Tibial nerve (tissue), 4 donors: ENCODE measurements around the gene TMF1. TPM values are rescaled to one million over a fixed set of nuclear protein-coding genes. Genes with fewer than 3 reads are reported as not detected.

Experiments
- DNase-seq, 2 donors: peaks; one replicate each; pipeline ENCODE4 v3.0.0-alpha.2; 2019; ENCODE audit warnings: low spot score in 2 of 2
- H3K27ac ChIP-seq, 4 donors: fragments of 200-600 bp; sonication (generic) in 3 of 4; one replicate each; pipeline ENCODE4 v1.5.1; 2017 to 2019; ENCODE audit warnings: mild to moderate bottlenecking in 1 of 4
- H3K27me3 ChIP-seq, 2 donors: fragments of 200-600 bp; sonication (generic) in 1 of 2; one replicate each; pipeline versions ENCODE4 v1.5.1 to v1.6.0; 2017 to 2019
- H3K36me3 ChIP-seq, 3 donors: fragments of 200-600 bp; sonication (generic); one replicate each; pipeline ENCODE4 v1.5.1; 2018 to 2019
- H3K4me1 ChIP-seq, 4 donors: fragments of 200-600 bp; sonication (generic) in 3 of 4; one replicate each; pipeline ENCODE4 v1.5.1; 2017 to 2019
- H3K4me3 ChIP-seq, 4 donors: fragments of 200-600 bp; sonication (generic) in 3 of 4; one replicate each; pipeline ENCODE4 v1.5.1; 2017 to 2019; ENCODE audit warnings: mild to moderate bottlenecking in 1 of 4, moderate library complexity in 1 of 4
- H3K9me3 ChIP-seq, 4 donors: fragments of 200-600 bp; sonication (generic) in 3 of 4; one replicate each; pipeline ENCODE4 v1.5.1; 2017 to 2019
- EP300 ChIP-seq, 2 donors: sonication (generic); formaldehyde crosslinking; IDR thresholded peaks; one replicate each; pipeline ENCODE4 v1.6.1; 2017; ENCODE audit warnings: antibody characterized with exemption in 2 of 2, mild to moderate bottlenecking in 1 of 2
- POLR2A ChIP-seq, 2 donors: fragments of 450-650 bp; IDR thresholded peaks; one replicate each; pipeline ENCODE4 v1.6.1; 2017; ENCODE audit warnings: antibody characterized with exemption in 2 of 2, mild to moderate bottlenecking in 2 of 2, moderate library complexity in 2 of 2
- WGBS, 2 donors: methylation state at CpG; one replicate each; pipeline ENCODE4 v1.1.5; 2018; 5-methylcytosine and 5-hydroxymethylcytosine counted together
- total RNA-seq, 4 donors: library from RNA; depleted of rRNA; stranded (reverse); fragments of >200 nt; gene quantifications; one replicate each; pipeline ENCODE4 v1.1.0, GENCODE V29; 2016
- TF ChIP-seq, protein P1 (sequence below), 5 experiments: fragments of 200-600 bp in 3 of 5; fragments of 450-650 bp in 2 of 5; sonication (generic) in 3 of 5; IDR thresholded peaks; one replicate each; pipeline ENCODE4 v1.5.1; 2016 to 2019; ENCODE audit warnings: antibody characterized with exemption in 5 of 5, mild to moderate bottlenecking in 3 of 5, moderate library complexity in 2 of 5

TMF1 gene, protein sequence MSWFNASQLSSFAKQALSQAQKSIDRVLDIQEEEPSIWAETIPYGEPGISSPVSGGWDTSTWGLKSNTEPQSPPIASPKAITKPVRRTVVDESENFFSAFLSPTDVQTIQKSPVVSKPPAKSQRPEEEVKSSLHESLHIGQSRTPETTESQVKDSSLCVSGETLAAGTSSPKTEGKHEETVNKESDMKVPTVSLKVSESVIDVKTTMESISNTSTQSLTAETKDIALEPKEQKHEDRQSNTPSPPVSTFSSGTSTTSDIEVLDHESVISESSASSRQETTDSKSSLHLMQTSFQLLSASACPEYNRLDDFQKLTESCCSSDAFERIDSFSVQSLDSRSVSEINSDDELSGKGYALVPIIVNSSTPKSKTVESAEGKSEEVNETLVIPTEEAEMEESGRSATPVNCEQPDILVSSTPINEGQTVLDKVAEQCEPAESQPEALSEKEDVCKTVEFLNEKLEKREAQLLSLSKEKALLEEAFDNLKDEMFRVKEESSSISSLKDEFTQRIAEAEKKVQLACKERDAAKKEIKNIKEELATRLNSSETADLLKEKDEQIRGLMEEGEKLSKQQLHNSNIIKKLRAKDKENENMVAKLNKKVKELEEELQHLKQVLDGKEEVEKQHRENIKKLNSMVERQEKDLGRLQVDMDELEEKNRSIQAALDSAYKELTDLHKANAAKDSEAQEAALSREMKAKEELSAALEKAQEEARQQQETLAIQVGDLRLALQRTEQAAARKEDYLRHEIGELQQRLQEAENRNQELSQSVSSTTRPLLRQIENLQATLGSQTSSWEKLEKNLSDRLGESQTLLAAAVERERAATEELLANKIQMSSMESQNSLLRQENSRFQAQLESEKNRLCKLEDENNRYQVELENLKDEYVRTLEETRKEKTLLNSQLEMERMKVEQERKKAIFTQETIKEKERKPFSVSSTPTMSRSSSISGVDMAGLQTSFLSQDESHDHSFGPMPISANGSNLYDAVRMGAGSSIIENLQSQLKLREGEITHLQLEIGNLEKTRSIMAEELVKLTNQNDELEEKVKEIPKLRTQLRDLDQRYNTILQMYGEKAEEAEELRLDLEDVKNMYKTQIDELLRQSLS
- 10 to 100 TPM; 24.7 to 33.5 (median 33.0) TPM for total RNA-seq

DNA sequence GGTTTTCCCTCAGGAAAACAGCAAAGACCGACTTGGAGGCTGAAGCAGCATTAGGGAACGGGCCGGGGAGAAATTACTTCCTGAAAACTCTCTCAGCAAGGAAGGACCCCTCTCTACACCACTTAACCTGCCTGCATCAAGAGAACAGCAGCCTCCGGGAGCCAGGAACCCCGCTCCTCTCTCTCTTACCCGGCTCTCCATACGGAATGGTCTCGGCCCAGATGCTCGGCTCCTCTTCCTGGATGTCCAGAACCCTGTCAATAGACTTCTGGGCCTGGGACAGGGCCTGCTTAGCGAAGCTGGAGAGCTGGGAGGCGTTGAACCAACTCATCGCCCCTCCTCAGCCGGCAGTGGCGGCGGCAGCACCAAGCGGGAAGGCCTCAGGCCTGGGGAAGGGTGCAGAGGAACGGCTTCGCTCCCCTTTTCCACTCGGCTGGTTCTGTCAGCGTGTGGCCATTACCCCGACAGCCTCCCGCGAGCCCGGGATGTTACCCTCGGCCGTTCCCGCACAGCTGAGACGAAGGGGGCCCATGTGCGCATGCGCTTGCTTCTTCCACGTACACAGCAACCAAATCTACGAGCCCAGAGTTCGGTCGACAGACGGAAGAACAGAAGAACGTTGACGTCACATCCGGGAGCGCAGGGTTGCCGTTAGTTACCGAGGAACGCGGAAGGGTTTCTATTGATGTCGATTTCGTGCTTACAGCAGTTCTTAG lies at the start of gene TMF1:
Gene TMF1, minus strand, starts transcription at position 578 of the 716 bp plus-strand sequence. Its CDS starts 247 bp downstream, at position 331.
- Histone ChIP-seq H3K36me3 (peaks cover 0 to 50% (median 0%) of the 10 kb centered on the region in 3 donors), H3K9me3 (no peaks in the 10 kb centered on the region), H3K27me3 (no peaks in the 10 kb centered on the region), H3K27ac (peak within 1 kb of the TSS; percentile 93 to 97 (median 94)), H3K4me1 (peaks cover 6 to 48% (median 21%) of the 10 kb centered on the region in 4 donors), H3K4me3 (peak within 1 kb of the TSS; percentile 75 to 92 (median 81))
- 0% methylated on average over 32 to 38 of the region's 45 CpGs for WGBS, 2 donors
- TF ChIP-seq, protein P1, sequence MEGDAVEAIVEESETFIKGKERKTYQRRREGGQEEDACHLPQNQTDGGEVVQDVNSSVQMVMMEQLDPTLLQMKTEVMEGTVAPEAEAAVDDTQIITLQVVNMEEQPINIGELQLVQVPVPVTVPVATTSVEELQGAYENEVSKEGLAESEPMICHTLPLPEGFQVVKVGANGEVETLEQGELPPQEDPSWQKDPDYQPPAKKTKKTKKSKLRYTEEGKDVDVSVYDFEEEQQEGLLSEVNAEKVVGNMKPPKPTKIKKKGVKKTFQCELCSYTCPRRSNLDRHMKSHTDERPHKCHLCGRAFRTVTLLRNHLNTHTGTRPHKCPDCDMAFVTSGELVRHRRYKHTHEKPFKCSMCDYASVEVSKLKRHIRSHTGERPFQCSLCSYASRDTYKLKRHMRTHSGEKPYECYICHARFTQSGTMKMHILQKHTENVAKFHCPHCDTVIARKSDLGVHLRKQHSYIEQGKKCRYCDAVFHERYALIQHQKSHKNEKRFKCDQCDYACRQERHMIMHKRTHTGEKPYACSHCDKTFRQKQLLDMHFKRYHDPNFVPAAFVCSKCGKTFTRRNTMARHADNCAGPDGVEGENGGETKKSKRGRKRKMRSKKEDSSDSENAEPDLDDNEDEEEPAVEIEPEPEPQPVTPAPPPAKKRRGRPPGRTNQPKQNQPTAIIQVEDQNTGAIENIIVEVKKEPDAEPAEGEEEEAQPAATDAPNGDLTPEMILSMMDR (IDR thresholded peaks at IDR 0.05), result no peak
- TF ChIP-seq POLR2A (IDR thresholded peaks at IDR 0.05) (peak; percentile 67 to 79), EP300 (IDR thresholded peaks at IDR 0.05) (peak; percentile 88 to 96)
- peak; percentile 97 to 99 for DNase-seq

DNA sequence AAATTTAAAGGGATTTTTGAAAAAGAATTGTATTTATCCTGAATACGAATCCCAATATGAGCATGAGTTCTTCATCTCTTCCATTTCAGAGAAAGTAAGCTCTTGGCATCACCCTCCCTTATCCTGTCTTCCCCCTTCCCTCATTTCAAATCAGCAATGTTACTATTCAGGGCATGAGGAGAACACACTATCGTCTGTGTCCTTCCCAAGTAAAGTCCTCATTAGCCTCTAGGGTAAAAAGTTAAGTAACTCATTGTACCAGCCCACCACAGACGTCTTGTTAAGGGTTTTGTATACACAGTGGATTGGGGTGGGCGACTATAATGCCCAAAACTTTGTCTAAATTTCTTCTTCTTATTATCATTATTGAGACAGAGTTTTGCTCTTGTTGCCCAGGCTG lies 47.4 kb upstream of the TMF1 start:
- Histone ChIP-seq H3K27ac (no peak overlapping the region), H3K9me3 (no peaks in the 10 kb centered on the region), H3K4me1 (peaks cover 0 to 45% (median 30%) of the 10 kb centered on the region in 4 donors), H3K4me3 (no peak overlapping the region), H3K36me3 (peaks cover 0 to 39% (median 10%) of the 10 kb centered on the region in 3 donors), H3K27me3 (no peaks in the 10 kb centered on the region)
- TF ChIP-seq, protein P1 (IDR thresholded peaks at IDR 0.05), result no peak
- no peak for TF ChIP-seq EP300 (IDR thresholded peaks at IDR 0.05)
- no peak for TF ChIP-seq POLR2A (IDR thresholded peaks at IDR 0.05)
- DNase-seq, result no peak
- WGBS, 2 donors, result 51 to 60% methylated on average over 4 of the region's 4 CpGs

DNA sequence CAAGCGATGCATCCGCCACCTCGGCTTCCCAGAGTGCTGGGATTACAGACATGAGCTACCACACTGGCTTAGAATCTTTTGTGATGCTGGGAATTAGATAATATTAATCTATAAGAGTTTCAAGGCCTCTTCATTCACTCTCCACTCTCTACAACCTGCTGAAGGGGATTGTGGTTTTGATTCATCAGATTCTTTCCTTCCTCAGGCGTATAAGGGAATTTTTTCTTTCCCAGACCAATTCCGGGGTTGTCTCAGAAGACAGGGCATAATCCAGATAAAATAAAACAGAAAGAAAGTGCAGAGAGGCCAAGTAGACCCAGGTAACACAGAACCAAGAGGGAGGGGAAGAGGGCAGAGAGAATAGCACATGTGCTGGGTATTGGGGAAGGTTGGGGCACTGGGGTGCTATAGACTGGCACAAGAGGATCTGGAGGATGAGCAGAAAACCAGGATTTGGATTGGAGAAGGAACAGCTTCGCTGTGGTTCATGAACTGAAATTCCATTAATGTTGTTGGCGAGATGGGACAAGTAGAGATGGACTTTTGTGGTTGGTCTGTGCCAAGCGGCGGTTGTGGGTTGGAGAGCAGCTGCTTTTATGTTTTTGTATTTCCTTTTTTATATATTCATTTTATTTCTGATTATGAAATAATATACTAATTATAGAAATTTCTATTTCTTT lies 45.4 kb upstream of the TMF1 start:
- H3K9me3 ChIP-seq, result no peaks in the 10 kb centered on the region
- H3K27me3 ChIP-seq, result no peaks in the 10 kb centered on the region
- peaks cover 0 to 65% (median 50%) of the 10 kb centered on the region in 4 donors for H3K4me1 ChIP-seq
- no peak for DNase-seq
- 86 to 93% methylated on average over 9 of the region's 9 CpGs for WGBS, 2 donors
- no peak for TF ChIP-seq POLR2A (IDR thresholded peaks at IDR 0.05)
- TF ChIP-seq, protein P1 (IDR thresholded peaks at IDR 0.05), result no peak
- TF ChIP-seq EP300 (IDR thresholded peaks at IDR 0.05), result no peak
- peak overlapping the region in 2 of 4 donors; percentile 10 to 66 for H3K27ac ChIP-seq
- H3K36me3 ChIP-seq, result peaks cover 0 to 19% (median 2%) of the 10 kb centered on the region in 3 donors
- no peak overlapping the region for H3K4me3 ChIP-seq

DNA sequence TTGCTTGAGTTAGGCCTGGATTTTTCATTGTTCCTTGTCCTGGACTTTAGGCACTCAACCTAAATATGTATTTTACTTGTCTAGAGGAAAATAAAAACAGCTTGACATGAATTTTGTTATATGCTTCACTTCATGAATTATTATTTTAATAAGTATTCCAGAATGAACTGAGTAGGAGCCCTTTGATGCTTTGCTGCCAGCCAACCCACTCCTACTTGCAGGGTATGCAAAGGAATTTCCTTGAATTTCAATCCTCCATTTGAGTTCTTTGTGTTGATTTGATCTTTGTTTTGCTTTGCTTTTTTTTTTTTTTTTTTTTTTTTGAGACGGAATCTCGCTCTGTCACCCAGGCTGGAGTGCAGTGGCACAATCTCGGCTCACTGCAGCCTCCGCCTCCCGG lies 44.2 kb upstream of the TMF1 start:
- Histone ChIP-seq H3K4me1 (peaks cover 0 to 78% (median 62%) of the 10 kb centered on the region in 4 donors), H3K27ac (peak overlapping the region in 3 of 4 donors; percentile 60 to 97 (median 76)), H3K4me3 (no peak overlapping the region), H3K36me3 (peaks cover 0 to 6% (median 0%) of the 10 kb centered on the region in 3 donors), H3K9me3 (no peaks in the 10 kb centered on the region), H3K27me3 (no peaks in the 10 kb centered on the region)
- no peak for TF ChIP-seq EP300 (IDR thresholded peaks at IDR 0.05)
- TF ChIP-seq POLR2A (IDR thresholded peaks at IDR 0.05), result no peak
- TF ChIP-seq, protein P1 (IDR thresholded peaks at IDR 0.05), result no peak
- no peak for DNase-seq
- 67 to 79% methylated on average over 5 of the region's 5 CpGs for WGBS, 2 donors
